ENCODE measurements around the gene NEU2. TPM values are rescaled to one million over a fixed set of nuclear protein-coding genes. Genes with fewer than 3 reads are reported as not detected.

NEU2 gene
- total RNA-seq, 5 donors from 2014 or later (not counting 1 experiment from before 2014, with no cell fraction given) = not detected

- DNase-seq = no peak
- Histone ChIP-seq H3K9me3 (no peaks in the 10 kb centered on the region), H3K27me3 (replicated peaks in 1 of 2; ENCODE audit: control insufficient read depth in 2 of 2, extremely low read depth in 1 of 2, insufficient read depth in 2 of 2, low read length in 1 of 2) (peaks cover 0 to 4% of the 10 kb centered on the region in 2 experiments), H3K36me3 (ENCODE audit: control insufficient read depth in 2 of 2, extremely low read depth in 1 of 2, insufficient read depth in 1 of 2, low read length in 1 of 2) (no peaks in the 10 kb centered on the region), H3K4me3 (ENCODE audit: control insufficient read depth in 1 of 2, extremely low read depth in 1 of 2, low read length in 1 of 2) (no peak overlapping the region), H3K27ac (ENCODE audit: low read length) (no peak overlapping the region), H3K4me1 (ENCODE audit: control insufficient read depth in 1 of 2, extremely low read depth in 1 of 2, insufficient read depth in 2 of 2, low read length in 2 of 2) (no peaks in the 10 kb centered on the region)
- H3K9me3 Mint-ChIP-seq = no peaks in the 10 kb centered on the region
- WGBS (ENCODE audit: insufficient coverage) = 58% methylated on average over 6 of the region's 9 CpGs
- H3K4me1 Mint-ChIP-seq = peaks cover 0 to 5% (median 1%) of the 10 kb centered on the region in 3 donors
- ATAC-seq (replicated peaks in 1 of 4) = no peak
- no peaks in the 10 kb centered on the region for H3K36me3 Mint-ChIP-seq
- H3K4me3 Mint-ChIP-seq = no peak overlapping the region
- ChIA-PET POLR2A (no interaction called here), CTCF (no interaction called here)
- H3K27ac Mint-ChIP-seq = no peak overlapping the region
- H3K27me3 Mint-ChIP-seq = no peaks in the 10 kb centered on the region
These were observed 1.2 kb downstream of the NEU2 start for GRCh38 chr2:233033672-233034071.

- H3K4me3 Mint-ChIP-seq = no peak overlapping the region
- CTCF ChIA-PET = no interaction called here
- WGBS (ENCODE audit: insufficient coverage) = 95% methylated on average over 32 of the region's 37 CpGs
These were observed 1.8 kb downstream of the NEU2 start for GRCh38 chr2:233034091-233034882.

DNA sequence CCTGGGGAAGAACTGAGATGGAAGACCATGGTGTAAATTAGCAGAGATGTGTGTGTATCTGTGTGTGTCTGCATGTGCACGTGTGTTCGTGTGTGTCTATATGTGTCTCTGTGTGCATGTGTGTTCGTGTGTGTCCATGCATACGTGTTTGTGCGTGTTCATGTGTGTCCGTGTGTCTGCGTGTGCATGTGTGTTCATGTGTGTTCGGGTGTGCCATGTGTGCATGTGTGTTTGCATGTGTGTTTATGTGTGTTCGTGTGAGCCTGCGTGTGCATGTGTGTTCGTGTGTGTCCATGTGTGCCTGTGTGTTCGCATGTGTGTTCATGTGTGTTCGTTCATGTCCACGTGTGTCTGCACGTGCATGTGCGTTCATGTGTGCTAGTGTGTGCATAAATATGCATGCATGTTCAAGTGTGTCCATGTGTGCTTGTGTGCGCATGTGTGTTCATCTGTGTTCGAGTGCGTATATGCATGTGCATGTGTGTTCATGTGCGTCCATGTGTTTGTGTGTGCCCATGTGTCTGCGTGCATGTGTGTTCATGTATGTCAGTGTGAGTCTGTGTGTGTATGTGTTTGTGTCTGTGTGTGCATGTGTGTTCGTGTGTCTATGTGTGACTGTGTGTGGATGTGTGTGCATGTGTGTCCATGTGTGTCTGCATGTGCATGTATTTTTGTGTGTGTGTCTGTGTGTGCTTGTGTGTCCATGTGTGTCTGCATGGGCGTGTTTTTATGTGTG lies 3.1 kb downstream of the NEU2 start:
- Histone ChIP-seq H3K27me3 (replicated peaks in 1 of 2; ENCODE audit: control insufficient read depth in 2 of 2, extremely low read depth in 1 of 2, insufficient read depth in 2 of 2, low read length in 1 of 2) (peaks cover 0 to 10% of the 10 kb centered on the region in 2 experiments), H3K27ac (ENCODE audit: low read length) (no peak overlapping the region), H3K36me3 (ENCODE audit: control insufficient read depth in 2 of 2, extremely low read depth in 1 of 2, insufficient read depth in 1 of 2, low read length in 1 of 2) (no peaks in the 10 kb centered on the region), H3K4me1 (ENCODE audit: control insufficient read depth in 1 of 2, extremely low read depth in 1 of 2, insufficient read depth in 2 of 2, low read length in 2 of 2) (no peaks in the 10 kb centered on the region), H3K9me3 (no peaks in the 10 kb centered on the region), H3K4me3 (ENCODE audit: control insufficient read depth in 1 of 2, extremely low read depth in 1 of 2, low read length in 1 of 2) (no peak overlapping the region)
- H3K4me1 Mint-ChIP-seq = no peaks in the 10 kb centered on the region
- ChIA-PET CTCF (no interaction called here), POLR2A (no interaction called here)
- 95% methylated on average over 23 of the region's 23 CpGs for WGBS (ENCODE audit: insufficient coverage)
- H3K27ac Mint-ChIP-seq = no peak overlapping the region
- ATAC-seq (replicated peaks in 1 of 4) = no peak
- H3K9me3 Mint-ChIP-seq = no peaks in the 10 kb centered on the region
- H3K27me3 Mint-ChIP-seq = no peaks in the 10 kb centered on the region
- H3K36me3 Mint-ChIP-seq = no peaks in the 10 kb centered on the region
- no peak for DNase-seq
- no peak overlapping the region for H3K4me3 Mint-ChIP-seq

More at GRCh38 chr2:233034091-233034882, 1.8 kb downstream of the NEU2 start:
- no peaks in the 10 kb centered on the region for H3K4me1 ChIP-seq (ENCODE audit: control insufficient read depth in 1 of 2, extremely low read depth in 1 of 2, insufficient read depth in 2 of 2, low read length in 2 of 2)
- H3K9me3 ChIP-seq = no peaks in the 10 kb centered on the region
- no peak for DNase-seq
- no peak overlapping the region for H3K27ac ChIP-seq (ENCODE audit: low read length)
- Mint-ChIP-seq H3K36me3 (no peaks in the 10 kb centered on the region), H3K9me3 (no peaks in the 10 kb centered on the region), H3K27me3 (no peaks in the 10 kb centered on the region), H3K4me1 (peaks cover 0 to 3% (median 0%) of the 10 kb centered on the region in 3 donors), H3K27ac (no peak overlapping the region)
- H3K27me3 ChIP-seq (replicated peaks in 1 of 2; ENCODE audit: control insufficient read depth in 2 of 2, extremely low read depth in 1 of 2, insufficient read depth in 2 of 2, low read length in 1 of 2) = peaks cover 0 to 4% of the 10 kb centered on the region in 2 experiments
- POLR2A ChIA-PET = no interaction called here
- H3K4me3 ChIP-seq (ENCODE audit: control insufficient read depth in 1 of 2, extremely low read depth in 1 of 2, low read length in 1 of 2) = no peak overlapping the region
- no peaks in the 10 kb centered on the region for H3K36me3 ChIP-seq (ENCODE audit: control insufficient read depth in 2 of 2, extremely low read depth in 1 of 2, insufficient read depth in 1 of 2, low read length in 1 of 2)
- ATAC-seq (replicated peaks in 1 of 4) = no peak

GRCh38 chr2:233036162-233036838 lies 3.8 kb downstream of the NEU2 start:
- Histone ChIP-seq H3K36me3 (ENCODE audit: control insufficient read depth in 2 of 2, extremely low read depth in 1 of 2, insufficient read depth in 1 of 2, low read length in 1 of 2) (no peaks in the 10 kb centered on the region), H3K4me3 (ENCODE audit: control insufficient read depth in 1 of 2, extremely low read depth in 1 of 2, low read length in 1 of 2) (no peak overlapping the region), H3K27ac (ENCODE audit: low read length) (no peak overlapping the region), H3K4me1 (ENCODE audit: control insufficient read depth in 1 of 2, extremely low read depth in 1 of 2, insufficient read depth in 2 of 2, low read length in 2 of 2) (no peaks in the 10 kb centered on the region), H3K27me3 (replicated peaks in 1 of 2; ENCODE audit: control insufficient read depth in 2 of 2, extremely low read depth in 1 of 2, insufficient read depth in 2 of 2, low read length in 1 of 2) (peaks cover 0 to 15% of the 10 kb centered on the region in 2 experiments), H3K9me3 (no peaks in the 10 kb centered on the region)
- Mint-ChIP-seq H3K36me3 (no peaks in the 10 kb centered on the region), H3K4me3 (no peak overlapping the region), H3K27me3 (peaks cover 0 to 2% of the 10 kb centered on the region in 2 donors), H3K9me3 (no peaks in the 10 kb centered on the region), H3K27ac (no peak overlapping the region), H3K4me1 (no peaks in the 10 kb centered on the region)
- 93% methylated on average over 12 of the region's 12 CpGs for WGBS (ENCODE audit: insufficient coverage)
- POLR2A ChIA-PET = no interaction called here
- CTCF ChIA-PET = no interaction called here
- ATAC-seq (replicated peaks in 1 of 4) = no peak
- DNase-seq = no peak

- H3K27ac ChIP-seq (ENCODE audit: low read length) = no peak overlapping the region
- DNase-seq (no peak), ATAC-seq (replicated peaks in 1 of 4) (no peak)
- Mint-ChIP-seq H3K27ac (no peak overlapping the region), H3K4me1 (no peaks in the 10 kb centered on the region), H3K4me3 (no peak overlapping the region), H3K27me3 (peaks cover under 1 to 2% of the 10 kb centered on the region in 2 donors), H3K36me3 (no peaks in the 10 kb centered on the region), H3K9me3 (no peaks in the 10 kb centered on the region)
- H3K27me3 ChIP-seq (replicated peaks in 1 of 2; ENCODE audit: control insufficient read depth in 2 of 2, extremely low read depth in 1 of 2, insufficient read depth in 2 of 2, low read length in 1 of 2) = peaks cover 0 to 21% of the 10 kb centered on the region in 2 experiments
- WGBS (ENCODE audit: insufficient coverage) = 80% methylated on average over 1 of the region's 2 CpGs
- no peaks in the 10 kb centered on the region for H3K36me3 ChIP-seq (ENCODE audit: control insufficient read depth in 2 of 2, extremely low read depth in 1 of 2, insufficient read depth in 1 of 2, low read length in 1 of 2)
- ChIA-PET POLR2A (no interaction called here), CTCF (no interaction called here)
- H3K9me3 ChIP-seq = no peaks in the 10 kb centered on the region
- H3K4me3 ChIP-seq (ENCODE audit: control insufficient read depth in 1 of 2, extremely low read depth in 1 of 2, low read length in 1 of 2) = no peak overlapping the region
- no peaks in the 10 kb centered on the region for H3K4me1 ChIP-seq (ENCODE audit: control insufficient read depth in 1 of 2, extremely low read depth in 1 of 2, insufficient read depth in 2 of 2, low read length in 2 of 2)
These were observed 4.6 kb downstream of the NEU2 start for GRCh38 chr2:233037078-233037477.

GRCh38 chr2:233039212-233039845 lies 6.9 kb downstream of the NEU2 start:
- Mint-ChIP-seq H3K9me3 (no peaks in the 10 kb centered on the region), H3K27ac (no peak overlapping the region), H3K4me3 (no peak overlapping the region), H3K36me3 (no peaks in the 10 kb centered on the region), H3K27me3 (peaks cover 2 to 4% of the 10 kb centered on the region in 2 donors), H3K4me1 (no peaks in the 10 kb centered on the region)
- Histone ChIP-seq H3K4me3 (ENCODE audit: control insufficient read depth in 1 of 2, extremely low read depth in 1 of 2, low read length in 1 of 2) (no peak overlapping the region), H3K27ac (ENCODE audit: low read length) (no peak overlapping the region), H3K36me3 (ENCODE audit: control insufficient read depth in 2 of 2, extremely low read depth in 1 of 2, insufficient read depth in 1 of 2, low read length in 1 of 2) (no peaks in the 10 kb centered on the region), H3K4me1 (ENCODE audit: control insufficient read depth in 1 of 2, extremely low read depth in 1 of 2, insufficient read depth in 2 of 2, low read length in 2 of 2) (no peaks in the 10 kb centered on the region), H3K27me3 (replicated peaks in 1 of 2; ENCODE audit: control insufficient read depth in 2 of 2, extremely low read depth in 1 of 2, insufficient read depth in 2 of 2, low read length in 1 of 2) (peaks cover 0 to 20% of the 10 kb centered on the region in 2 experiments), H3K9me3 (no peaks in the 10 kb centered on the region)
- CTCF ChIA-PET = no interaction called here
- WGBS (ENCODE audit: insufficient coverage) = 75% methylated on average over 2 of the region's 8 CpGs
- POLR2A ChIA-PET = no interaction called here
- no peak for ATAC-seq (replicated peaks in 1 of 4)
- no peak for DNase-seq
